Measurements from ENCODE around the gene SEC24D. TPM values are rescaled to one million over a fixed set of nuclear protein-coding genes. Genes with fewer than 3 reads are reported as not detected.

The SEC24D gene
- total and polyA plus RNA-seq, 2 of the 8 experiments (the other 6 are each of a cell fraction or from before 2014, with no cell fraction given) = 28.9 to 91.6 TPM

DNA sequence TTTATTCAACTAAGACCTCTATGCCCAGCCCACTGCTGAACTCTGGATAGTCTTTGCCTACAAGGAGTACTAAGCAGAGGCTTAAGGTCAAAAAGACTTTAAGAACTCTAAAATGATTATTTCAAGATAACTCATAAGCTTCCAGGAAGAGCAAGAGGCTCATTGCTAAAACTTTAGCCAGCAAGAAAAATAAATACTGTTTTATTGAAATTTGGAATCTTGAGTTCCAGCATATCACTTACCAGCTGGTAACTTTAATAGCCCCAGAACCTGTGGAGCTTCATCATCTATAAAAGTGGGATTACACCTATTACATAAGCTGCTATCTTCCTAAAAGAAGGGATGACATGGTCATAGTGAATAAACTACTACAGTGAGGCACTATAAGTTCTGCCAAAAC, 47.0 kb downstream of the SEC24D start:
- no peak overlapping the region for H4K8ac ChIP-seq (ENCODE audit: extremely low read depth, insufficient read depth, low read length)
- H3K14ac ChIP-seq (ENCODE audit: insufficient read length) = no peak overlapping the region
- H3K56ac ChIP-seq (replicated peaks; ENCODE audit: insufficient read length, low read depth, low read length) = no peak overlapping the region
- no peaks in the 10 kb centered on the region for H4K20me1 ChIP-seq (replicated peaks in 1 of 2; ENCODE audit: control insufficient read depth in 1 of 2, insufficient read depth in 2 of 2, low read length in 2 of 2)
- H2AFZ ChIP-seq (ENCODE audit: low read length) = no peak overlapping the region
- peaks cover 0 to 21% (median 11%) of the 10 kb centered on the region in 4 experiments for H3K36me3 ChIP-seq (ENCODE audit: control insufficient read depth in 2 of 4, insufficient read depth in 4 of 4, low read length in 3 of 4)
- H2BK120ac ChIP-seq (replicated peaks; ENCODE audit: low read depth, low read length) = no peak overlapping the region
- ChIA-PET POLR2A (ENCODE audit: partially characterized antibody) (no interaction called here), CTCF (ENCODE audit: partially characterized antibody) (interaction anchor here (1.1 to 1.6 kb wide), 4 partner anchors 10 to 76 kb away, joined by 3 to 5 read pairs (median 4); no protein-coding TSS in a partner anchor)
- H4K91ac ChIP-seq (replicated peaks; ENCODE audit: insufficient read length, low read length) = no peak overlapping the region
- FAIRE-seq (no peak), DNase-seq (ENCODE audit: low read depth in 1 of 2, low spot score in 2 of 2) (no peak)
- H3K27ac ChIP-seq (ENCODE audit: low read depth, low read length) = no peak overlapping the region
- H2BK12ac ChIP-seq (ENCODE audit: low read depth, low read length) = no peak overlapping the region
- H3K4me3 ChIP-seq (ENCODE audit: extremely low read depth in 1 of 4, insufficient read depth in 2 of 4, low read depth in 3 of 4, low read length in 4 of 4) = no peak overlapping the region
- no peak overlapping the region for H2AK5ac ChIP-seq (ENCODE audit: low read depth, low read length)
- H3K4ac ChIP-seq (replicated peaks; ENCODE audit: insufficient read length, low read depth, low read length) = no peak overlapping the region
- H3K18ac ChIP-seq (ENCODE audit: extremely low read depth, low read length) = no peak overlapping the region
- no peaks in the 10 kb centered on the region for H3K23me2 ChIP-seq (ENCODE audit: low read depth, low read length)
- H2BK15ac ChIP-seq (ENCODE audit: low read length) = no peak overlapping the region
- H3K9ac ChIP-seq (replicated peaks in 1 of 4; ENCODE audit: extremely low read depth in 1 of 4, low read depth in 3 of 4, low read length in 3 of 4) = no peak overlapping the region
- no peaks in the 10 kb centered on the region; a peak in 1 of 4 replicates for H3K9me3 ChIP-seq (ENCODE audit: insufficient read depth in 2 of 2, low read depth in 1 of 2, low read length in 1 of 2)
- H3K79me1 ChIP-seq (ENCODE audit: low read depth, low read length) = no peaks in the 10 kb centered on the region; the same call in 1 of the 2 replicates
- H3K4me2 ChIP-seq (ENCODE audit: insufficient read depth in 1 of 2, low read depth in 2 of 2, low read length in 2 of 2) = no peak overlapping the region
- H3K4me1 ChIP-seq (replicated peaks in 1 of 4; ENCODE audit: control insufficient read depth in 3 of 4, insufficient read depth in 4 of 4, low read length in 3 of 4) = no peaks in the 10 kb centered on the region
- H2BK20ac ChIP-seq (ENCODE audit: low read length) = no peak overlapping the region
- H3K79me2 ChIP-seq (ENCODE audit: control insufficient read depth in 1 of 2, insufficient read depth in 2 of 2, low read length in 2 of 2) = no peaks in the 10 kb centered on the region
- no peak overlapping the region for H4K5ac ChIP-seq (ENCODE audit: insufficient read length, low read depth, low read length)
- no peak overlapping the region for H2BK5ac ChIP-seq (ENCODE audit: low read depth, low read length)
- no peak overlapping the region for H3K23ac ChIP-seq (ENCODE audit: insufficient read length)
- H3K27me3 ChIP-seq (replicated peaks in 1 of 4; ENCODE audit: control insufficient read depth in 3 of 4, extremely low read depth in 1 of 4, insufficient read depth in 3 of 4, low read length in 3 of 4) = no peaks in the 10 kb centered on the region
- TF ChIP-seq ASH2L (IDR thresholded peaks at IDR 0.05; ENCODE audit: low read length) (no peak), JUN (IDR thresholded peaks at IDR 0.05; ENCODE audit: low read depth, low read length) (no peak), SIRT6 (IDR thresholded peaks at IDR 0.05; ENCODE audit: low read length) (no peak), TCF12 (IDR thresholded peaks at IDR 0.05; ENCODE audit: low read depth, low read length) (no peak), RFX5 (IDR thresholded peaks at IDR 0.05; ENCODE audit: borderline replicate concordance, low read depth, low read length) (no peak), RXRA (IDR thresholded peaks at IDR 0.05; ENCODE audit: insufficient read depth, low read depth, low read length) (no peak), POLR2AphosphoS5 (IDR thresholded peaks at IDR 0.05; ENCODE audit: low read depth, low read length) (no peak), SP1 (IDR thresholded peaks at IDR 0.05; ENCODE audit: low read depth, low read length) (no peak)
- TF ChIP-seq, protein P1, sequence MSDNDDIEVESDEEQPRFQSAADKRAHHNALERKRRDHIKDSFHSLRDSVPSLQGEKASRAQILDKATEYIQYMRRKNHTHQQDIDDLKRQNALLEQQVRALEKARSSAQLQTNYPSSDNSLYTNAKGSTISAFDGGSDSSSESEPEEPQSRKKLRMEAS (IDR thresholded peaks at IDR 0.05) = no peak
